ENCODE measurements around the gene DHRS1. TPM values are rescaled to one million over a fixed set of nuclear protein-coding genes. Genes with fewer than 3 reads are reported as not detected.

Gene DHRS1
- total and polyA plus RNA-seq, 2 donors from 2014 or later, result 32.7 to 56.7 TPM

GRCh38 chr14:24315807-24316596 lies 16.4 kb upstream of the DHRS1 start:
- DNase-seq, result peak in 4 of 5 donors; percentile 28 to 89 (median 48)
- Histone ChIP-seq H3K4me1 (ENCODE audit: control insufficient read depth in 2 of 3, insufficient read depth in 2 of 3, low read depth in 1 of 3, low read length in 3 of 3) (peaks cover 0 to 20% (median 16%) of the 10 kb centered on the region in 3 donors), H3K27ac (ENCODE audit: low read depth in 2 of 2, low read length in 2 of 2) (peak overlapping the region; percentile 53 to 57), H3K4me3 (ENCODE audit: low read length in 3 of 3) (no peak overlapping the region), H3K9ac (ENCODE audit: low read length in 3 of 3) (no peak overlapping the region), H3K27me3 (ENCODE audit: control insufficient read depth, insufficient read depth, low read length) (peaks cover 9% of the 10 kb centered on the region), H3K36me3 (ENCODE audit: control insufficient read depth in 2 of 3, insufficient read depth in 3 of 3, low read length in 3 of 3) (no peaks in the 10 kb centered on the region), H3K9me3 (ENCODE audit: control insufficient read depth in 2 of 3, insufficient read depth in 1 of 3, low read length in 3 of 3) (no peaks in the 10 kb centered on the region)
- intact Hi-C loops (cut with DNase I), result no loop called here
- no peak for FAIRE-seq
- peak; percentile 27 for TF ChIP-seq CTCF (IDR thresholded peaks at IDR 0.05; ENCODE audit: borderline replicate concordance, extremely low read depth, insufficient read depth)

- intact Hi-C loops (cut with DNase I), result no loop called here
- Histone ChIP-seq H3K27me3 (ENCODE audit: control insufficient read depth, insufficient read depth, low read length) (peaks cover 9% of the 10 kb centered on the region), H3K4me3 (ENCODE audit: low read length in 3 of 3) (no peak overlapping the region), H3K9ac (ENCODE audit: low read length in 3 of 3) (no peak overlapping the region), H3K4me1 (ENCODE audit: control insufficient read depth in 2 of 3, insufficient read depth in 2 of 3, low read depth in 1 of 3, low read length in 3 of 3) (peaks cover 0 to 25% (median 20%) of the 10 kb centered on the region in 3 donors), H3K36me3 (ENCODE audit: control insufficient read depth in 2 of 3, insufficient read depth in 3 of 3, low read length in 3 of 3) (no peaks in the 10 kb centered on the region), H3K27ac (ENCODE audit: low read depth in 2 of 2, low read length in 2 of 2) (peak overlapping the region; percentile 53 to 57), H3K9me3 (ENCODE audit: control insufficient read depth in 2 of 3, insufficient read depth in 1 of 3, low read length in 3 of 3) (no peaks in the 10 kb centered on the region)
- no peak for FAIRE-seq
- no peak for DNase-seq
- no peak for TF ChIP-seq CTCF (IDR thresholded peaks at IDR 0.05; ENCODE audit: borderline replicate concordance, extremely low read depth, insufficient read depth)
Measured at GRCh38 chr14:24315243-24315806, 15.7 kb upstream of the DHRS1 start.

- peaks cover 9% of the 10 kb centered on the region for H3K27me3 ChIP-seq (ENCODE audit: control insufficient read depth, insufficient read depth, low read length)
- intact Hi-C loops (cut with DNase I), result no loop called here
- no peak overlapping the region for H3K4me3 ChIP-seq (ENCODE audit: low read length in 3 of 3)
- no peaks in the 10 kb centered on the region for H3K9me3 ChIP-seq (ENCODE audit: control insufficient read depth in 2 of 3, insufficient read depth in 1 of 3, low read length in 3 of 3)
- DNase-seq, result no peak
- no peak overlapping the region for H3K27ac ChIP-seq (ENCODE audit: low read depth in 2 of 2, low read length in 2 of 2)
- TF ChIP-seq CTCF (IDR thresholded peaks at IDR 0.05; ENCODE audit: borderline replicate concordance, extremely low read depth, insufficient read depth), result no peak
- peaks cover 0 to 32% (median 28%) of the 10 kb centered on the region in 3 donors for H3K4me1 ChIP-seq (ENCODE audit: control insufficient read depth in 2 of 3, insufficient read depth in 2 of 3, low read depth in 1 of 3, low read length in 3 of 3)
- FAIRE-seq, result no peak
- no peak overlapping the region for H3K9ac ChIP-seq (ENCODE audit: low read length in 3 of 3)
- H3K36me3 ChIP-seq (ENCODE audit: control insufficient read depth in 2 of 3, insufficient read depth in 3 of 3, low read length in 3 of 3), result no peaks in the 10 kb centered on the region
Measured at GRCh38 chr14:24314377-24315193, 15.0 kb upstream of the DHRS1 start.

Data from kidney (tissue), 14 donors.